ENCODE measurements around the gene FRG1.
"Not testable (repeated sequence)": the region's sequence is repeated elsewhere in the genome, so short reads cannot be mapped to it uniquely, and the experiment has no call there.

The FRG1 gene

GRCh38 chr4:189921058-189921457, 19.6 kb upstream of the FRG1 start:
- H3K27ac ChIP-seq: no peak overlapping the region
- no peak for TF ChIP-seq CTCF (IDR thresholded peaks at IDR 0.05; ENCODE audit: low read depth, low read length)
- no peak overlapping the region for H3K4me3 ChIP-seq (ENCODE audit: low read depth, low read length)
- peaks cover 14% of the 10 kb centered on the region for H3K9me3 ChIP-seq (ENCODE audit: severe bottlenecking)
- no peaks in the 10 kb centered on the region for H3K36me3 ChIP-seq
- no peak for DNase-seq
- no peaks in the 10 kb centered on the region for H3K27me3 ChIP-seq (ENCODE audit: insufficient read depth, low read depth, severe bottlenecking)

- not testable (repeated sequence) for H3K4me3 ChIP-seq (ENCODE audit: low read depth, low read length); H3K27me3 ChIP-seq (ENCODE audit: insufficient read depth, low read depth, severe bottlenecking); DNase-seq; H3K9me3 ChIP-seq (ENCODE audit: severe bottlenecking); H3K36me3 ChIP-seq; H3K27ac ChIP-seq
These were observed 13.9 kb upstream of the FRG1 start for GRCh38 chr4:189926742-189927141.

- peak overlapping the region; percentile 88 for H3K27ac ChIP-seq
- H3K9me3 ChIP-seq (ENCODE audit: severe bottlenecking): peaks cover 5% of the 10 kb centered on the region
- no peaks in the 10 kb centered on the region for H3K27me3 ChIP-seq (ENCODE audit: insufficient read depth, low read depth, severe bottlenecking)
- peak overlapping the region; percentile 99 for H3K4me3 ChIP-seq (ENCODE audit: low read depth, low read length)
- peaks cover 3% of the 10 kb centered on the region; the same call in 1 of the 2 replicates for H3K36me3 ChIP-seq
- DNase-seq: no peak
- no peak for TF ChIP-seq CTCF (IDR thresholded peaks at IDR 0.05; ENCODE audit: low read depth, low read length)
These were observed 356 bp downstream of the FRG1 start for GRCh38 chr4:189941005-189941450.

GRCh38 chr4:189942412-189942811, 1.7 kb downstream of the FRG1 start:
- H3K27me3 ChIP-seq (ENCODE audit: insufficient read depth, low read depth, severe bottlenecking); H3K36me3 ChIP-seq; H3K9me3 ChIP-seq (ENCODE audit: severe bottlenecking); H3K27ac ChIP-seq; H3K4me3 ChIP-seq (ENCODE audit: low read depth, low read length); DNase-seq: not testable (repeated sequence)

GRCh38 chr4:189944077-189944476, 3.4 kb downstream of the FRG1 start:
- not testable (repeated sequence) for H3K9me3 ChIP-seq (ENCODE audit: severe bottlenecking); DNase-seq; H3K4me3 ChIP-seq (ENCODE audit: low read depth, low read length); H3K27ac ChIP-seq; H3K36me3 ChIP-seq; H3K27me3 ChIP-seq (ENCODE audit: insufficient read depth, low read depth, severe bottlenecking)

GRCh38 chr4:189946906-189947305, 6.2 kb downstream of the FRG1 start:
- not testable (repeated sequence) for DNase-seq; H3K9me3 ChIP-seq (ENCODE audit: severe bottlenecking); H3K4me3 ChIP-seq (ENCODE audit: low read depth, low read length); H3K27ac ChIP-seq; H3K36me3 ChIP-seq; H3K27me3 ChIP-seq (ENCODE audit: insufficient read depth, low read depth, severe bottlenecking)

- H3K27me3 ChIP-seq (ENCODE audit: insufficient read depth, low read depth, severe bottlenecking); H3K27ac ChIP-seq; H3K4me3 ChIP-seq (ENCODE audit: low read depth, low read length); H3K9me3 ChIP-seq (ENCODE audit: severe bottlenecking); H3K36me3 ChIP-seq; DNase-seq: not testable (repeated sequence)
These were observed 7.8 kb downstream of the FRG1 start for GRCh38 chr4:189948486-189948885.

GRCh38 chr4:189969291-189969690, 28.6 kb downstream of the FRG1 start:
- DNase-seq; H3K4me3 ChIP-seq (ENCODE audit: low read depth, low read length); H3K27me3 ChIP-seq (ENCODE audit: insufficient read depth, low read depth, severe bottlenecking); H3K27ac ChIP-seq; H3K36me3 ChIP-seq: not testable (repeated sequence)
- peaks cover 31% of the 10 kb centered on the region for H3K9me3 ChIP-seq (ENCODE audit: severe bottlenecking)

- TF ChIP-seq CTCF (IDR thresholded peaks at IDR 0.05; ENCODE audit: low read depth, low read length): no peak
- no peaks in the 10 kb centered on the region for H3K36me3 ChIP-seq
- DNase-seq: no peak
- peaks cover 22% of the 10 kb centered on the region for H3K27me3 ChIP-seq (ENCODE audit: insufficient read depth, low read depth, severe bottlenecking)
- H3K27ac ChIP-seq: no peak overlapping the region
- H3K4me3 ChIP-seq (ENCODE audit: low read depth, low read length): no peak overlapping the region
- peaks cover 12% of the 10 kb centered on the region for H3K9me3 ChIP-seq (ENCODE audit: severe bottlenecking)
These were observed 33.0 kb downstream of the FRG1 start for GRCh38 chr4:189973646-189974045.
